HG02759 (cell line): Measurements from ENCODE around the gene ANKRD2.
"Not testable (repeated sequence)": the region's sequence is repeated elsewhere in the genome, so short reads cannot be mapped to it uniquely, and the experiment has no call there.

Source experiments
- ATAC-seq: cut with Tn5 transposase; IDR thresholded peaks from one replicate; pipeline ENCODE4 v1.9.1; 2021; ENCODE audit warnings: mild to moderate bottlenecking, moderate library complexity; ENCODE audit not compliant: unreplicated experiment

Gene ANKRD2

GRCh38 chr10:97572214-97572989, at the start of gene ANKRD2:
TSS of gene ANKRD2 (plus strand) at chr10:97572779. CDS start at chr10:97572789, 10 bp downstream.
- ATAC-seq: no peak

GRCh38 chr10:97522937-97523336, 49.6 kb upstream of the ANKRD2 start:
- no peak for ATAC-seq

- ATAC-seq: no peak
Observed at GRCh38 chr10:97525086-97525485, 47.5 kb upstream of the ANKRD2 start.

GRCh38 chr10:97525683-97526110, 46.9 kb upstream of the ANKRD2 start:
- no peak for ATAC-seq

GRCh38 chr10:97528876-97529275, 43.7 kb upstream of the ANKRD2 start:
- ATAC-seq: not testable (repeated sequence)

- no peak for ATAC-seq
Observed at GRCh38 chr10:97529685-97530465, 42.7 kb upstream of the ANKRD2 start.

GRCh38 chr10:97531401-97531986, 41.1 kb upstream of the ANKRD2 start:
- no peak for ATAC-seq

GRCh38 chr10:97532935-97533671, 39.5 kb upstream of the ANKRD2 start:
- ATAC-seq: no peak

- no peak for ATAC-seq
Observed at GRCh38 chr10:97533888-97534287, 38.7 kb upstream of the ANKRD2 start.

GRCh38 chr10:97534746-97535367, 37.7 kb upstream of the ANKRD2 start:
- ATAC-seq: no peak

GRCh38 chr10:97537186-97537869, 35.3 kb upstream of the ANKRD2 start:
- ATAC-seq: no peak

GRCh38 chr10:97538411-97538810, 34.2 kb upstream of the ANKRD2 start:
- no peak for ATAC-seq

- ATAC-seq: no peak
Observed at GRCh38 chr10:97538839-97539238, 33.7 kb upstream of the ANKRD2 start.

GRCh38 chr10:97539523-97540200, 32.9 kb upstream of the ANKRD2 start:
- ATAC-seq: no peak

GRCh38 chr10:97540669-97541500, 31.7 kb upstream of the ANKRD2 start:
- no peak for ATAC-seq

- ATAC-seq: no peak
Observed at GRCh38 chr10:97542169-97543024, 30.2 kb upstream of the ANKRD2 start.

GRCh38 chr10:97543025-97543546, 29.5 kb upstream of the ANKRD2 start:
- peak; percentile 48 for ATAC-seq
